ENCODE measurements around the gene MEGF6. TPM values are rescaled to one million over a fixed set of nuclear protein-coding genes. Genes with fewer than 3 reads are reported as not detected.

The MEGF6 gene
- polyA plus RNA-seq, 1 donor (not counting 4 experiments of a cell fraction or from before 2014, with no cell fraction given): 0.24 TPM

- Histone ChIP-seq H3K4me2 (ENCODE audit: control insufficient read depth, extremely low read depth, insufficient read depth, low read depth, low read length) (no peak overlapping the region), H3K9ac (ENCODE audit: control insufficient read depth, extremely low read depth, insufficient read depth, low read length) (no peak overlapping the region), H3K9me1 (ENCODE audit: control insufficient read depth, extremely low read depth, insufficient read depth, low read length) (no peaks in the 10 kb centered on the region), H4K20me1 (ENCODE audit: control insufficient read depth, extremely low read depth, insufficient read depth, low read length) (no peaks in the 10 kb centered on the region), H2AFZ (ENCODE audit: control insufficient read depth, low read length) (no peak overlapping the region), H3K9me3 (ENCODE audit: control insufficient read depth, low read depth, low read length) (no peaks in the 10 kb centered on the region), H3K4me1 (ENCODE audit: control insufficient read depth, extremely low read depth, insufficient read depth, low read length) (peaks cover 7% of the 10 kb centered on the region), H3K27me3 (ENCODE audit: control insufficient read depth, extremely low read depth, insufficient read depth, low read length) (no peaks in the 10 kb centered on the region), H3K4me3 (ENCODE audit: control insufficient read depth in 2 of 3, extremely low read depth in 1 of 3, insufficient read depth in 2 of 3, low read depth in 1 of 3, low read length in 3 of 3) (no peak overlapping the region), H3K36me3 (ENCODE audit: control insufficient read depth in 2 of 2, extremely low read depth in 1 of 2, insufficient read depth in 2 of 2, low read length in 2 of 2) (peaks cover 0 to 11% of the 10 kb centered on the region in 2 experiments), H3K27ac (ENCODE audit: control insufficient read depth, insufficient read depth, low read length) (no peak overlapping the region), H3K79me2 (ENCODE audit: control insufficient read depth, insufficient read depth, low read length) (peaks cover 4% of the 10 kb centered on the region)
- no peak for DNase-seq (ENCODE audit: low read depth, low spot score)
- no peak for FAIRE-seq
- TF ChIP-seq EZH2 (IDR thresholded peaks at IDR 0.05; ENCODE audit: low read length) (no peak), CTCF (optimal IDR thresholded peaks at IDR 0.05 in 1 of 3, IDR thresholded peaks at IDR 0.05 in 1 of 3, conservative IDR thresholded peaks at IDR 0.05 in 1 of 3; ENCODE audit: extremely low read depth in 1 of 3, insufficient read depth in 2 of 3, low read length in 3 of 3) (no peak)
- dilution Hi-C loops (cut with MboI; ENCODE audit: extremely low pct_ligation_motif_present, low sequenced_read_pairs): loop anchor here (25.0 kb wide), 1 partner anchor 107 kb away; no protein-coding TSS in a partner anchor
Measured at GRCh38 chr1:3644273-3644672, 33.0 kb upstream of the MEGF6 start.

GRCh38 chr1:3642919-3643675, 31.8 kb upstream of the MEGF6 start:
- dilution Hi-C loops (cut with MboI; ENCODE audit: extremely low pct_ligation_motif_present, low sequenced_read_pairs): loop anchor here (25.0 kb wide), 1 partner anchor 106 kb away; no protein-coding TSS in a partner anchor
- FAIRE-seq: no peak
- H3K9me3 ChIP-seq (ENCODE audit: control insufficient read depth, low read depth, low read length): no peaks in the 10 kb centered on the region
- H3K4me2 ChIP-seq (ENCODE audit: control insufficient read depth, extremely low read depth, insufficient read depth, low read depth, low read length): no peak overlapping the region
- no peak overlapping the region for H3K4me3 ChIP-seq (ENCODE audit: control insufficient read depth in 2 of 3, extremely low read depth in 1 of 3, insufficient read depth in 2 of 3, low read depth in 1 of 3, low read length in 3 of 3)
- no peaks in the 10 kb centered on the region for H3K79me2 ChIP-seq (ENCODE audit: control insufficient read depth, insufficient read depth, low read length)
- no peaks in the 10 kb centered on the region for H3K4me1 ChIP-seq (ENCODE audit: control insufficient read depth, extremely low read depth, insufficient read depth, low read length)
- H3K36me3 ChIP-seq (ENCODE audit: control insufficient read depth in 2 of 2, extremely low read depth in 1 of 2, insufficient read depth in 2 of 2, low read length in 2 of 2): peaks cover 7 to 14% of the 10 kb centered on the region in 2 experiments
- no peak overlapping the region for H3K27ac ChIP-seq (ENCODE audit: control insufficient read depth, insufficient read depth, low read length)
- no peak overlapping the region for H3K9ac ChIP-seq (ENCODE audit: control insufficient read depth, extremely low read depth, insufficient read depth, low read length)
- H2AFZ ChIP-seq (ENCODE audit: control insufficient read depth, low read length): no peak overlapping the region
- H3K27me3 ChIP-seq (ENCODE audit: control insufficient read depth, extremely low read depth, insufficient read depth, low read length): no peaks in the 10 kb centered on the region
- DNase-seq (ENCODE audit: low read depth, low spot score): no peak
- no peaks in the 10 kb centered on the region for H3K9me1 ChIP-seq (ENCODE audit: control insufficient read depth, extremely low read depth, insufficient read depth, low read length)
- H4K20me1 ChIP-seq (ENCODE audit: control insufficient read depth, extremely low read depth, insufficient read depth, low read length): no peaks in the 10 kb centered on the region
- TF ChIP-seq CTCF (optimal IDR thresholded peaks at IDR 0.05 in 1 of 3, IDR thresholded peaks at IDR 0.05 in 1 of 3, conservative IDR thresholded peaks at IDR 0.05 in 1 of 3; ENCODE audit: extremely low read depth in 1 of 3, insufficient read depth in 2 of 3, low read length in 3 of 3) (no peak), EZH2 (IDR thresholded peaks at IDR 0.05; ENCODE audit: low read length) (no peak)
